Measurements from ENCODE around the gene CENATAC.

- TF ChIP-seq REST (IDR thresholded peaks at IDR 0.05; ENCODE audit: unreplicated experiment) (no peak), CTCF (conservative IDR thresholded peaks at IDR 0.05; ENCODE audit: low read depth in 2 of 2) (no peak), CREB1 (CRISPR knock-in tag; IDR thresholded peaks at IDR 0.05; ENCODE audit: low read depth) (no peak), EZH2 (IDR thresholded peaks at IDR 0.05; ENCODE audit: low read depth, unreplicated experiment) (no peak), POLR2AphosphoS5 (IDR thresholded peaks at IDR 0.05; ENCODE audit: low read depth) (no peak), EZH2phosphoT487 (IDR thresholded peaks at IDR 0.05; ENCODE audit: unreplicated experiment) (no peak)
These were observed 27.1 kb downstream of the CENATAC start for GRCh38 chr11:119025099-119025473.

All from GM23338 (cell line).